RWPE1 (cell line): ENCODE data around the gene UPF2.

ENCODE experiments used
- CTCF ChIA-PET: fragments of 350-600 bp; sonication (Branson Sonifier 250); formaldehyde crosslinking; extraction: SDS; loops from one replicate; lab custom pipeline; 2021; lab: Yijun Ruan, JAX
- POLR2A ChIA-PET: fragments of 400-600 bp; formaldehyde crosslinking; extraction: SDS; loops from one replicate; lab custom pipeline; 2020; ENCODE audit warnings: antibody characterized with exemption; ENCODE audit not compliant: low non-redundant PET; lab: Yijun Ruan, JAX
- DNase-seq: peaks from one replicate; pipeline ENCODE4 v3.0.0; 2012; ENCODE audit warnings: low spot score
- H3K27ac ChIP-seq: fragments of 450-650 bp; 2 replicates; pipeline ENCODE4 v1.5.1; 2017
- CTCF ChIP-seq: fragments of 450-650 bp; conservative IDR thresholded peaks from 2 replicates; pipeline ENCODE4 v1.5.1; 2017; ENCODE audit warnings: low read depth, mild to moderate bottlenecking

UPF2 gene

DNA sequence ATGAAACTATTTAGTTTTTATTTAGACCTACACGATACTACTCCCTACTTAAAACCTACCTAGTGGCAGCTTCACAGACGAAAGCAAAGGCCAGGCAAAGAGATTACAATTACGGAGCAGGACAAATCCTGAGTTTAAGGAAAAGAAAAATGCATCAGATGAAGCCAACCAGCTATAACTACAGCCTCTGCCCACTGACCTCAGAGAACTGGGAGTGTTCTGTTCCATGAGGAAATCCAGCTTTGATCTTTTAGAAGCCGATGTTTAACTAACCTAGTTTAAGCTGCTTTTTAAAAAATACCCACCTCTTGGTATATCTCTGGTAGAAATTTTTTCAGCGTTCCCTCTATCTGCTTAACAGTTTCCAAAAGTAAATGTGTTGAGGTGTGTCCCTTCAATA, 3.0 kb upstream of the UPF2 start:
- CTCF ChIA-PET, result no interaction called here
- POLR2A ChIA-PET, result no interaction called here
- no peak for DNase-seq
- no peak overlapping the region for H3K27ac ChIP-seq
- TF ChIP-seq CTCF, result no peak

- no peak for TF ChIP-seq CTCF
- ChIA-PET POLR2A (interaction anchor here (0.5 to 0.6 kb wide), 2 partner anchors 11 to 33 kb away, joined by 3 to 4 read pairs; no protein-coding TSS in a partner anchor), CTCF (interaction anchor here (1.1 kb wide), 1 partner anchor 56 kb away, joined by 3 read pairs; no protein-coding TSS in a partner anchor)
- H3K27ac ChIP-seq, result peak overlapping the region; percentile 92
- DNase-seq, result peak; percentile 29
Observed at GRCh38 chr10:12042409-12042796, 206 bp downstream of the UPF2 start.

GRCh38 chr10:12041766-12042408, 722 bp downstream of the UPF2 start:
- TF ChIP-seq CTCF, result no peak
- ChIA-PET POLR2A (interaction anchor here (0.5 kb wide), 1 partner anchor 11 kb away, joined by 3 read pairs; no protein-coding TSS in a partner anchor), CTCF (no interaction called here)
- peak overlapping the region; percentile 92 for H3K27ac ChIP-seq
- DNase-seq, result peak; percentile 16

GRCh38 chr10:12036073-12036655, 6.4 kb downstream of the UPF2 start:
- ChIA-PET POLR2A (interaction anchor here (0.5 kb wide), 1 partner anchor 12 kb away, joined by 4 read pairs; no protein-coding TSS in a partner anchor), CTCF (no interaction called here)
- no peak for DNase-seq
- no peak overlapping the region for H3K27ac ChIP-seq
- TF ChIP-seq CTCF, result no peak

DNA sequence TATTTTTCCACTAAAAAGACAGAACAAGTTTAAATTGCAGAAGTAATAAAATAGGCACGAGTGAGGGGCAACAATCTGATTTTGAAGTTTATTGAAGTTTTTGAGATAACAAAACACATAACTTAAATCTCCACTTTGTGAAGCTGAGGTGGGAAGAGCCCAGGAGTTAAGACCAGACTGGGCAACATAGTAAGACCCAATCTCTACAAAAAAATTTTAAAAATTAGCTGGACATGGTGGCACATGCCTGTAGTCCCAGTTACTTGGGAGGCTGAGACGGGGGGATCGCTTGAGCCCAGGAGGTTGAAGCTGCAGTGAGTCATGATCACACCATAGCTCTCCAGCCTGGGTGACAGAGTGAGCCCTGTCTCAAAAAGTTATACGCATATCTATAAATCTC, 11.2 kb downstream of the UPF2 start:
- ChIA-PET POLR2A (no interaction called here), CTCF (interaction anchor here (0.6 kb wide), 1 partner anchor 37 kb away, joined by 3 read pairs; no protein-coding TSS in a partner anchor)
- no peak for TF ChIP-seq CTCF
- no peak overlapping the region for H3K27ac ChIP-seq
- no peak for DNase-seq

- no peak for DNase-seq
- ChIA-PET CTCF (interaction anchor here (0.6 kb wide), 1 partner anchor 874 kb away, joined by 3 read pairs; no protein-coding TSS in a partner anchor), POLR2A (no interaction called here)
- no peak for TF ChIP-seq CTCF
- H3K27ac ChIP-seq, result no peak overlapping the region
Observed at GRCh38 chr10:12027539-12027938, 15.1 kb downstream of the UPF2 start.
